IPS DF 19.7 (cell line): ENCODE data around the gene GALNT6.

Source experiments
- DNase-seq: peaks from one replicate; pipeline ENCODE4 v3.0.0-alpha.2; 2013; ENCODE audit warnings: low read depth, low spot score

The GALNT6 gene

DNA sequence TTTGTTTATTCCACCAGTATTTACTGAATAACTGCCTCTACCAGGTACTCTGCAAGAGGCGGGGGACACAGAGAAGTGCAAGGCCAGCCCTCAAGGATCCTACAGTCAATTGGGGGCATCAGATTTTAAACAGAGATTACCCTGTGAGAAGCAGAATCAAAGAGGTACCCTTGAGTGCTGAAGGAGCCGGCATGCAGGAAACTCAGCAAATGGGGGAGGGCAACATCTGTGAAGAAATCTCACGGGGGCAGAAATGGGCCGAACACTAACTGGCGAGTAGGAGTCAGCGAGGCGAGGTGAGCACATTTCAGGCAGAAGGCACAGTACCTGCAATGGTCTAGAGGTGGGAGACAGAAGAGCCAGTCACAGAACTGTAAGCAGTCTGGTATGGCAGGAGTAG is 9.0 kb downstream of the GALNT6 start:
- no peak for DNase-seq

DNA sequence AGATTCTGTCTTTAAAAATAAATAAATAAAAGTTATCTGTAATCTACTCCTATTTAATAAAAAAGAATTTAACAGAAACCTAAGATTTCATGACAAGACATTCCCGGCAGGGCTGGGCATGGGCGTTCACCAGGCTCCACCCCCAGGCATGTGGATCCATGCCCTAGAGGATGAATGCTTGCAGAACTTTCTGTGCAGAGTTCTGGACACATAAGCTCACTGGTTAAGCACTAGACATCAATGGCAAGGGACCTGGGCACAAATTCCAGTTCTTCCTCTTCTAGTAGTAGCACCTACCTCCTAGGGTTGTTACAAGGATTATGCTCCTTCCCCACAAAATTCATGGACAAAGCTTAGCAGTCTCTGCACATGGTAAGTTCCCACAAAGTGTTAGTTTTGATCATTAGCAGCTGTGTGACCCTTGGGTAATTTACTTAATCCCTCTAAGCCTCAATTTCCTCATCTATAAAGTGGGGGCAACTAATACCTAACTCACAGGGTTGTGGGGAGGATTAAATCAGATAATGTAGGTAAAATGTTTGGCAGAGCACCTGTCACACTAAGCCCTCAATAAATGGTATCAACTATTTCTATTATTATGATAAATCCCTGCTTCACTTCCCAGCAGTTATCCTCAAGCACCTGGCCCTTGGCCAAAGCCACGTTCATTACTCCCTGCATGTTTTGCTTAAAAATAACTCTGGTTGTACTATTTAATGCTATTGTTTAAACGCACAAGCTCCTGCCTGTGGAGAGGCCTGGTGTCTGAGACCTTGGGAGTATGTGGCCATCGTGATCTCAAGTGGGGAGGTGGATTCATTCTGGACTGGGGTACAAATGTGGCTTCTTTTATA is 9.8 kb downstream of the GALNT6 start:
- DNase-seq = no peak

- DNase-seq = no peak
These were observed 11.6 kb downstream of the GALNT6 start for GRCh38 chr12:51379571-51379970.

DNA sequence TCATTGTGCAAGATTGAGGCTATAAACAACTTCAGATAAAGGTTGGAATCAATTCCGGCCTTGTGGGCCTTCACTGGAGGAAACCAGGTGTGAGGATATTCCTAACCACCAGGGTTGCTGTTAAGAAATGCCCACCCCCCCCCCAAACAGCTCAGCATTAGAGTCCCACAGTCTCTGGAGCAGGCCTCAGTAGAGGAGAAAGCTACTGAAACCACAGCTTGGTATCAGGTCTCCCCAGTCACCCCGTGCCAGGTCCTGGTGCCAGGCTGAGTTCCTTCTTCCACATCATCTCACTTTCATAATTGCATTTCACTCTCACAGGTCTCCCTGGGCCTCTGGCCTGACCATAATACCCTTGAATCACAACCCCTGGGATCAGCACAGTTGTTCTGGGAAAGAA is 12.5 kb downstream of the GALNT6 start:
- DNase-seq = no peak

DNA sequence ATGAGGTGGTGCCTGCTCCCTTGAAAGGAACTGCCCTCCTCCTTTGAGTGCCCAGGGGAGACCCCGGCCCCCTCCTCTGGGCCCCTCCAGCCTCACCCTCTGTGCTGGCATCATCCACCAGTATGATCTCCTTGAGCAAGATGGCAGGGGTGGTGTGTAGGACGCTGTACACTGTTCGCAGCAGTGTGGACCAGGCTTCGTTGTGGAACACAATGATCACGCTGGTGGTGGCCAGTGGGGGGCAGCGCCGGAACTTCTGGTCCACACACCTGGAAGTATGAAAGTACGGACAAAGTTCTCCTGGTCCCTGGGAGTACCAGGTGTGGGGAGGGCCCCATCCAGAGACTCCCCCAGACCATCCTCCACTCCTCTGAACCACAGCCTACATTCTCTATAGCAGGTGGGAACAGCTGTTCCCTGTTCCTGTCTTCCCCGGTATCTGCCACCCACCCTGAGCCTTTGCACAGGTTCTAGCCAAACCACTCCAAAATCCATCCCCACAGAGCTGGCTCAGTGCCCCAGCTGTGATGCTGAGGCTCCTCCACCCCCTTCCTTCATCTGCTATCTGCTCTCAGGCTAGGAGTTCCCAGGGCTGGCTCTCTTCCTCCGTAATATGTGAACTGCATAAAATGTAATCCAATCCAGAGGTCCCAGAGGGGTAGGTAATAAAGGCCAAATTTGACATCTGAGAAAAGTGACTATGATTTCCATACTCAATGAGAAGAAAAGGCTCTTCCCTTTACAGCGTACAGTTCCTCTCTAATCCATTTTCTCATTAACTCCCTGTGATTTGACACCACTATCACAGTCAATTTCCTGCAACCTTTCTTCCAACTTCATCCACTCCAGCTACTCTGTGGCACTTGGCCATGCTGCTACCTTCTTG is 13.9 kb downstream of the GALNT6 start:
- DNase-seq = no peak

GRCh38 chr12:51374856-51375255 is 16.4 kb downstream of the GALNT6 start:
- DNase-seq = no peak

GRCh38 chr12:51374361-51374760 is 16.8 kb downstream of the GALNT6 start:
- DNase-seq = no peak

DNA sequence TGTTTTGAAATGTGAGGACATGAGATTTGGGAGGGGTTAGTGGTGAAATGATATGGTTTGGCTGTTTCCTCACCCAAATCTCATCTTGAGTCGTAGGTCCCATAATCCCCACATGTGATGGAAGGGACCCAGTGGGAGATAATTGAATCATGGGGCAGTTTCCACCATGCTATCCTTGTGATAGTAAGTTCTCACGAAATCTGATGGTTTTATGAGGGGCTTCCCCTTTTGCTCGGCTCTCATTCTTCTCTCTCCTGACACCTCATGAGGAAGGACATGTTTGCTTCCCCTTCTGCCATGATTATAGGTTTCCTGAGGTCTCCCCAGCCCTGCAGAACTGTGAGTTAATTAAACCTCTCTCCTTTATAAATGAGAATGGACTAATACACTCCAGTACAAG is 18.0 kb downstream of the GALNT6 start:
- no peak for DNase-seq

DNA sequence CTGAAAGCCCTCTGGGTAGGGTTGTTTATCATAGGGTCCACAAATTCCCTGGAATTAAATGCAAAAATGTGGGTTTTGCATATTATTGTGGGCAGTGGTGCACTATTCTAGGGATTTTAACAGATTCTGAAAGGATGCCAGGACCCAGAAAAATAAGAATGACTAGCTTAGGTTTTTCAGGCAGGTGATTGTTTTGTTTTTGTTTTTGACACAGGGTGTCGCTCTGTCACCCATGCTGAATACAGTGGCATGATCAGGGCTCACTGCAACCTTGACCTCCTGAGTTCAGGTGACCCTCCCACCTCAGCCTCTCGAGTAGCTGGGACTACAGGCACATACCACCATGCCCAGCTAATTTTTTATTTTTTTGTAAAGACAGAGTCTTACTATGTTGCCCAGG is 19.2 kb downstream of the GALNT6 start:
- no peak for DNase-seq

DNA sequence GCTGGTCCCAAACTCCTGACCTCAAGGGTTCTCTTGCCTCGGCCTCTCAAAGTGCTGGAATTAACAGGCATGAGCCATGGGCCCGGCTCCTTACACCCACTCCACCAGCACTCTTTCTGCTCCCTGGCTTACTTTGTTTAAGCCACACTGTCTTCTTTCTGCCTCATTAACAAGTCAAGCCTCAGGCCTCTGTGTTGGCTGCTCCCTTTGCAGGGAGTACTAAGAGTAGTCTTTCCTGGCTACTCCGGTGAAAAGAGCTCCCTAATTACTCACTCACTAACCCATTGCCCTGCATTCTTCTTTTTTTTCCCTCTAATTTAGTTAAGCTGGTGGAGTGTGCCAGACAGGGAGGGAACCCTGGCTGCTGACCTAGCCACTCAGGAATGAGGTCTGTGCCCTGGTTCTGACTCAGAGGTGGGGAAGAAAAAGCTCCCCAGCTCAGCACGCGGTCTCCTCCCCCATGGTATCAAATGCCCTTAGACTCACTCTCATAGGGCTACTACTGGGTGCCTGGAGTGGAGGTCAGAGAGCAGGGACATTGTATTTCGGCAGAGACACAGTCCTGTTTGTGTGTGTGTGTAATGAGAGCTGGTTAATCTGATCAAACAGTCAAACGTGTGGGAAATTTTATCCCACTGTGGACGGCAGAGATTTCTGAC is 19.8 kb downstream of the GALNT6 start:
- DNase-seq = peak; percentile 25

GRCh38 chr12:51370667-51371066 is 20.5 kb downstream of the GALNT6 start:
- no peak for DNase-seq

DNA sequence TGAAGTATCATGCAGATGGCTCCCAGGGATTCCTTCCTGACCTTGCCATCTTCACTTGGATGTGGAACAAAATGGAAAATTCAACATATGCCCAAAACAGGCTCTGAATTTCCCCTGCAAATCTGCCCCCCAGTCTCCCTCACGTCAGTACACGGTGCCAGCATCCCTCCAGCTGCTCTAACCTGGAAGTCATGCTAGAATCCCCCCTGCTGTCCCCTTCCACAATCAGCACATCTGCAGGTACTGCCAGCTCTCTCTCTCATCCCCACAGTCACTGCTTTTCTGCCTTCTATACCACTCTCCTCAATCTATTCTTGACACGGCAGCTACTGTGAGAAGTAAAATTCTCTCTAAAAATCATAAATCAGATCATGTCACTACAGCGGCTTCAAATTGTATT is 21.6 kb downstream of the GALNT6 start:
- DNase-seq = no peak

DNA sequence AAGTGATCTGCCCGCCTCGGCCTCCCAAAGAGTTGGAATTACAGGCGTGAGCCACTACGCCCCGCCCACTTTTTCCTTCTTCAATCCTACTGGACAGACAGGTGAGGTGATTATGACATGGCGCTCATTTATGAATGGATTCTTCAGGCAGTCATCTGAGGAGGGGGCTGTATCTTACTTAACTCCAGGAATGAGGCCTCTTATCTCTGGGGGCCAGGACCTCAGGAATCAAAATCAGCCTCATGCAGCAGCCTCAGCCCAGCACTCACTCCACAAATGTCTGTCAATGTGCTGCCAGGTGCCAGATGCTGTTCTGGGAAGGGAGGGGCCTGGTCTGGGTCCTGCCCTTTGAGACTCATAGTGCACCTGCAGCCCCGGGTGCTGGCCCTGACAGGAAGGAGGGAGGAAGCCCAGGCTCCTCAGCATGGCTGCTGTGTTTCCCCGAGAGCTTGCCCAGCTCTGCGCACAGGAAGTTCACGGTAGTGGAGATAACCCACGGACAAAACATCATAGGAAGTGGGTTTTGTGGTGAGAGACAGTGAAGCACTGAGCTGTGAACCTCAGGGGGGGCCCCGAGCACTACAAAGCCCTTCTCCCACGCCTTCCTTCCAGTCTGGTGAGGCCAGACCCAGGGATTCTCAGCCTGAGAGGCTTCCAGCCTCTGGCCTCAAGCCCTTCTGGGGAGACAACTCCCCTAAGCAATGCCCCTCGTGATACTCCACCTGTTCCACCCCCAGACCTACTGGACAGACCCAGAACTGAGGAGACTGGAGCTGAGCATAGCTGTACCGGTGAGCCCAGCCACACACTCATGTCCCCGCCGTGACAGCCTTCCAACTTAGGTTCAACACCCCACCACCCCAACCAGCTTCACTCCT is 22.3 kb downstream of the GALNT6 start:
- no peak for DNase-seq

GRCh38 chr12:51365276-51365675 is 25.9 kb downstream of the GALNT6 start:
- DNase-seq = no peak

DNA sequence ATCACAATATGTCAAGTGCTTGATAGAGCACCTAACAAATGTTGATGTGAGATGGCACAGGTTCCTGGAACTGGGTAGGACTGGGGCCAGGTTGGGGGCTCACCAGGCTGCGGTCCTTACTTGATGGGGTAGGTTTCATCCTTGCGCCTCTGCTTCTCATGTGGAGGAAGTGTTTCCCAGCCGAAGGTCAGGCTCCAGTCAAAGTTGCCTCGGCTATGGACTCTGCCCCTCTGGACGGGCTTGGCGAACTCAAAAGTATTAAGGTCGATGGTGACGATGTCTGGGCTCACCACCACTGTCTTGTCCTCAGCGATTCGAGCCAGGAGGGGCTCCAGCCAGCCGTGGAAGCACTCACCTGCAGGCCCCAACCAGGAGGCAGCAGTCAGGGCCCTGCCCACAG is 27.2 kb downstream of the GALNT6 start:
- DNase-seq = no peak

GRCh38 chr12:51362747-51363342 is 28.4 kb downstream of the GALNT6 start:
- DNase-seq = no peak

GRCh38 chr12:51362307-51362706 is 28.9 kb downstream of the GALNT6 start:
- no peak for DNase-seq

DNA sequence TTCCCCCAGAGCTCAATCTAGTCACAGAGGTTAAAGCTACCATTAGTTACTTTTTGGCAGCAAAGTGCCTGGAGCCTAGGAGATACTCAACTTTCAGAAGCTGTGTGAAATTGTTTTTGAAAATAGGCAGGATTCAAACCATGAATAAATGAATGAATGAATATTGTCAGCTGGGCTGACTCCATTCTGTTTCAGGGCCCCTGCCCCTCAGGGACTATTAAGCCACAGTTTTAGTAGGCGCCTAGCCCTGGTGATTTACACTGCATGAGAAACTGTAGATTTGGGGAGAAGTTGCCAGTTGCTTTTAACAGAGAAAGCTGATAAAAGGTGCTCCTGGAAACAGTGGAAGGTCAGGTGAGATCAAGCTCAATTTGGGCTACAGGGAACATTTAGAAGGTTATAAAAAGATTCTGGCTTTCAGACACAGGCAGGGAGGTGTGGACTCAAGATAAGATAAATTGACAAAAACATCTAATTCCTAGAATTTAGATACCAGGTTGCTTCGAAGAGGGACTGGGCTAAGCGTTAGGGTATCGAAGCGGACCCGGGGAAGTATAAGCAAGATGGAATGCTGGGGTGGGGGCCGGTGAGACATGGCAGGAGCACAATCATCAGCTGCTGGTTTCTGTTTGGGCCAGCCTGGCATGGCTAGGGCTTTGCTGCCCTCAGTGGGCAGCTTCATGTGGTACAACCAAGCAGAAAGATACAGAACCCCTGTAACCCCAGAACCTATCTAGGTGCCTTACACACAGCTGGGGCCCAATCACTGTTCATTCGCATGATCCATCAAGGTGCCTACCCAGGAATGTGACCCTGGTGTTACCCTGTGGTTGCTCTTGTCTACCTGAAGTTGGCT is 29.8 kb downstream of the GALNT6 start:
- DNase-seq = no peak

DNA sequence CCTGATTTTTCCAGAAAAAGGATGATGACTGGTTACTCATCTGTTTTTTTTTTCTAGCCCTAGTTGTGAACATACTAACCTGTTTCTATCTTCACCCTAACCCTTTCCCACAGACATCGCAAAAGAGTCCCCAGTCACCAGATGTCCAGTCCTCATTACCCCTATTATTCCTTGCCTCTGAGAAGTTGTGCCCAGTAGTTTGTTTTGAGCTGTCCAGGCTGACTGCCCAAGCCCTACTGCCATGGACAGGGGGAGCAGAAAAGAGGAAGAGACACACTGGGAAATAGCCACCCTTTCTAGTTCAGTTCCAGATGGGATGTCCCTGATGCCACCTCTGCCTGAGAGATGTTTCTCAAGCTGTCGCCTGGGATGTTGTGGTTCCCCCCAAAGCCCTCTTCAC is 30.9 kb downstream of the GALNT6 start:
- DNase-seq = no peak

GRCh38 chr12:51359851-51360250 is 31.4 kb downstream of the GALNT6 start:
- no peak for DNase-seq
